ENCODE measurements around the gene CEMIP2. TPM values are rescaled to one million over a fixed set of nuclear protein-coding genes. Genes with fewer than 3 reads are reported as not detected.

CEMIP2 gene
- total and polyA plus RNA-seq, 2 donors (not counting 3 experiments of a cell fraction or from before 2014, with no cell fraction given) = 41.6 to 44.3 TPM

DNA sequence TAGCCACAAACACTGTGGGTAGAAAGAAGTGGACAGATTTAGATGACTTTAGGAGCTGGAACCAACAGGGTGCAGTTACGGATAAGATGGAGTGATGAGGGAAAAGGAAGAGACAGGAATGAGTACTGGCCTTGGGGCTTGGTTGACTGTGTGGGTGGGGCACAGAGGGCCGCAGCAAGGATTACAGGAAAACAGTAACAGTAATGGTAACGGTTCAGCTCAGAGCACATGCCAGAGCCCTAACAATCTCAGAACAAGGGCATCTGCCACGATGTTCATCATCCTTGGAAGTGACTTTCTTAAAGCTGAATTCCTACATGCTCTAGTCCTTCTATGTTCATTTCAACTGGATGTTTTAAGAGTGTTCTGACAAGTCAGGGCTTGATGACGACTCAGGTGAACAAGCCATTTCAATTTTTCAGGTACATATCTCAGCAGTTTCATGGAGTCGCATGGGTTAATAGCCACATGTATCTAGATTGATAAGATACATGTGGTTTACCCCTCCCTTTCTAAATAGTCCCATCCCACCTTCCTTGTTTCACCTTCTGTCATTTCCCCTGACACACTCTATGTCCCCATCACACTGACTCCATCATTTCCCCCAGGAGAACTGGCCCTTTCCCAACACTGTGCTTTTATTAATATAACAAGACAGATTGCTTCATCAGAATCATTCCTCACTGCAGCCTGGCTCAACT lies 65.0 kb downstream of the CEMIP2 start:
- DNase-seq (ENCODE audit: low read depth, low spot score) (no peak), FAIRE-seq (no peak)
- Histone ChIP-seq H3K9ac (replicated peaks; ENCODE audit: extremely low read depth, insufficient read depth, low read length) (no peak overlapping the region), H3K4me2 (ENCODE audit: insufficient read depth, low read length) (no peak overlapping the region), H3K27me3 (ENCODE audit: control insufficient read depth in 2 of 2, insufficient read depth in 2 of 2, low read length in 2 of 2) (no peaks in the 10 kb centered on the region), H3K27ac (ENCODE audit: insufficient read depth, low read depth, low read length) (no peak overlapping the region), H3K4me1 (ENCODE audit: control insufficient read depth, extremely low read depth, insufficient read depth, low read length) (no peaks in the 10 kb centered on the region), H3K9me3 (replicated peaks; ENCODE audit: control insufficient read depth, insufficient read depth, low read length) (no peaks in the 10 kb centered on the region), H2AFZ (ENCODE audit: low read depth, low read length) (no peak overlapping the region), H4K20me1 (replicated peaks; ENCODE audit: control insufficient read depth, extremely low read depth, insufficient read depth, low read length) (no peaks in the 10 kb centered on the region), H3K9me1 (replicated peaks; ENCODE audit: control insufficient read depth, extremely low read depth, insufficient read depth, low read length) (no peaks in the 10 kb centered on the region), H3K36me3 (ENCODE audit: control insufficient read depth in 2 of 2, extremely low read depth in 1 of 2, insufficient read depth in 2 of 2, low read length in 2 of 2) (peaks cover 2 to 8% of the 10 kb centered on the region in 2 experiments), H3K79me2 (ENCODE audit: control insufficient read depth, insufficient read depth, low read length) (no peaks in the 10 kb centered on the region), H3K4me3 (replicated peaks in 1 of 3; ENCODE audit: insufficient read depth in 1 of 3, low read depth in 1 of 3, low read length in 3 of 3) (no peak overlapping the region)
- intact Hi-C loops (cut with micrococcal nuclease) = no loop called here
- no TSS peak for BruUV-seq (replicated peaks)
- dilution Hi-C loops (cut with MboI; ENCODE audit: extremely low pct_ligation_motif_present, low sequenced_read_pairs) = no loop called here
- POLR2A ChIA-PET = no interaction called here
- TF ChIP-seq GATA2 (IDR thresholded peaks at IDR 0.05; ENCODE audit: insufficient read depth, insufficient read length, low read depth, low read length) = no peak
- no peak for TF ChIP-seq MYC (IDR thresholded peaks at IDR 0.05; ENCODE audit: low read depth, low read length)
- TF ChIP-seq FOS (IDR thresholded peaks at IDR 0.05; ENCODE audit: borderline replicate concordance, insufficient read depth, low read length) = no peak
- TF ChIP-seq JUN (IDR thresholded peaks at IDR 0.05; ENCODE audit: borderline replicate concordance, insufficient read depth, insufficient read length, low read depth) = no peak
- TF ChIP-seq, protein P1, sequence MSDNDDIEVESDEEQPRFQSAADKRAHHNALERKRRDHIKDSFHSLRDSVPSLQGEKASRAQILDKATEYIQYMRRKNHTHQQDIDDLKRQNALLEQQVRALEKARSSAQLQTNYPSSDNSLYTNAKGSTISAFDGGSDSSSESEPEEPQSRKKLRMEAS (IDR thresholded peaks at IDR 0.05; ENCODE audit: insufficient read depth, insufficient read length) = no peak
- TF ChIP-seq, protein P2, sequence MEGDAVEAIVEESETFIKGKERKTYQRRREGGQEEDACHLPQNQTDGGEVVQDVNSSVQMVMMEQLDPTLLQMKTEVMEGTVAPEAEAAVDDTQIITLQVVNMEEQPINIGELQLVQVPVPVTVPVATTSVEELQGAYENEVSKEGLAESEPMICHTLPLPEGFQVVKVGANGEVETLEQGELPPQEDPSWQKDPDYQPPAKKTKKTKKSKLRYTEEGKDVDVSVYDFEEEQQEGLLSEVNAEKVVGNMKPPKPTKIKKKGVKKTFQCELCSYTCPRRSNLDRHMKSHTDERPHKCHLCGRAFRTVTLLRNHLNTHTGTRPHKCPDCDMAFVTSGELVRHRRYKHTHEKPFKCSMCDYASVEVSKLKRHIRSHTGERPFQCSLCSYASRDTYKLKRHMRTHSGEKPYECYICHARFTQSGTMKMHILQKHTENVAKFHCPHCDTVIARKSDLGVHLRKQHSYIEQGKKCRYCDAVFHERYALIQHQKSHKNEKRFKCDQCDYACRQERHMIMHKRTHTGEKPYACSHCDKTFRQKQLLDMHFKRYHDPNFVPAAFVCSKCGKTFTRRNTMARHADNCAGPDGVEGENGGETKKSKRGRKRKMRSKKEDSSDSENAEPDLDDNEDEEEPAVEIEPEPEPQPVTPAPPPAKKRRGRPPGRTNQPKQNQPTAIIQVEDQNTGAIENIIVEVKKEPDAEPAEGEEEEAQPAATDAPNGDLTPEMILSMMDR (IDR thresholded peaks at IDR 0.05; ENCODE audit: extremely low read depth in 1 of 2, insufficient read depth in 1 of 2, low read depth in 1 of 2, low read length in 2 of 2) = no peak
- no peak for TF ChIP-seq EZH2 (IDR thresholded peaks at IDR 0.05; ENCODE audit: borderline replicate concordance, low read depth, low read length, severe bottlenecking)
- TF ChIP-seq POLR2A (IDR thresholded peaks at IDR 0.05; ENCODE audit: low read depth, low read length) = no peak
- TF ChIP-seq POLR2AphosphoS5 (IDR thresholded peaks at IDR 0.05; ENCODE audit: insufficient read depth, low read depth, low read length) = no peak
- CTCF ChIA-PET = no interaction called here
